Stimulated activated CD4-positive, alpha-beta T cell treated with anti-CD3 and anti-CD28 coated beads, Interleukin-12 subunit alpha, Interleukin-12 subunit beta, amount 100 ng/mL, for 48 hours (primary cell): ENCODE results near the gene DACT3.

Experiments used
- DNase-seq, 3 donors: peaks; one replicate each; pipeline ENCODE4 v3.0.0-alpha.2; 2020; ENCODE audit warnings: low read depth in 2 of 3, low spot score in 1 of 3

The DACT3 gene

GRCh38 chr19:46614114-46614722 lies 46.8 kb downstream of the DACT3 start:
- DNase-seq, result peak; percentile 73 to 91 (median 77)

- DNase-seq, result no peak
These were observed 47.5 kb downstream of the DACT3 start for GRCh38 chr19:46613525-46613924.

GRCh38 chr19:46611776-46612175 lies 49.2 kb downstream of the DACT3 start:
- no peak for DNase-seq

GRCh38 chr19:46610851-46611770 lies 49.9 kb downstream of the DACT3 start:
- no peak for DNase-seq

GRCh38 chr19:46610413-46610775 lies 50.6 kb downstream of the DACT3 start:
- DNase-seq, result no peak

- DNase-seq, result no peak
These were observed 51.2 kb downstream of the DACT3 start for GRCh38 chr19:46609511-46610412.

GRCh38 chr19:46608581-46609345 lies 52.2 kb downstream of the DACT3 start:
- no peak for DNase-seq

GRCh38 chr19:46608178-46608577 lies 52.8 kb downstream of the DACT3 start:
- DNase-seq, result no peak

- no peak for DNase-seq
These were observed 53.5 kb downstream of the DACT3 start for GRCh38 chr19:46607448-46607841.

GRCh38 chr19:46606681-46607447 lies 54.1 kb downstream of the DACT3 start:
- DNase-seq, result no peak

- DNase-seq, result no peak
These were observed 55.0 kb downstream of the DACT3 start for GRCh38 chr19:46606019-46606418.

- DNase-seq, result no peak
These were observed 55.6 kb downstream of the DACT3 start for GRCh38 chr19:46605356-46605821.

- DNase-seq, result no peak
These were observed 56.1 kb downstream of the DACT3 start for GRCh38 chr19:46604781-46605355.

- DNase-seq, result no peak
These were observed 57.2 kb downstream of the DACT3 start for GRCh38 chr19:46603752-46604231.

GRCh38 chr19:46603195-46603637 lies 57.8 kb downstream of the DACT3 start:
- no peak for DNase-seq

- DNase-seq, result peak in 2 of 3 donors; percentile 58 to 61
These were observed 58.4 kb downstream of the DACT3 start for GRCh38 chr19:46602392-46603194.

GRCh38 chr19:46601318-46602224 lies 59.4 kb downstream of the DACT3 start, which contains the start of gene CALM3:
TSS of gene CALM3 (plus strand) at chr19:46601330. CDS start at chr19:46601435, 105 bp downstream.
- no peak for DNase-seq
